ENCODE data around the gene CNKSR1.

Gene CNKSR1

DNA sequence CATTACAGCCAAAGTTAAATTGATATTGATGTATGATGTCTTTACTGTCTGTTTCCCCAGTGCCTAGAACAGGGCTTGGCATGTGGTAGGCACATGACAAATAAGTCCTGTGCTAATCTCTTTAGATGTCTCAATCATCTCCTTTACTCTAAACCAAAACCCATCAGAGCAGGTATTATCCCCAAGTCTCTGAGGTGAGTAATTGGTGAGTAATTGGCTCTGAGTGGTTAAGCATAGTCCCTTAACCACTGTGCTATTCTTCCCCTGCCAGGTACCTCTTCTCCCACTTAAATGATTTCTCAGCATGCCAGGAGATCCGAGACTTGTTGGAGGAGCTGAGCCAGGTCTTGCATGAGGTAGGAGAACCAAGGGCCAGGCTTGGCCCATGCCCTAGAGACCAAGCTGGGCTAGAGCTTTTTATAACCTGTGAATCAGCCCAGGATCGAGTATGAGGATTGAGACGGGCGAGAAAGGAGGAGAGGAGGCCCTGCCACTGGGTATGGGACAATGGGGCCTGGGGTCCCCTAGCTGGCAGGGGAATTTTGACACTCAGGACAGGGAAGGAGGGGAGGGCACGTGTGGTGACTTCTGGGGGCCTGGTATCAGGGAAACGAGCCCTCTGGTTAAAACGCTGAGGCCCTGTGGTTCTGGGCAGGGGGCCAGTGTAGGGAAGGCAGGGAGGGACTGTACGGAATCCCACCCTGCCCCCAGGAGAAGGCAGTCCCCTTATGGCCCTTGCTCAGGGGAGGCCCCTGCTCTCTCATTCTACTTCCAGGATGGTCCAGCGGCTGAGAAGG is 4.5 kb downstream of the CNKSR1 start:
- H3K36me3 Mint-ChIP-seq (ENCODE audit: insufficient read depth) = no peaks in the 10 kb centered on the region
- H3K27me3 Mint-ChIP-seq = no peaks in the 10 kb centered on the region
- H3K4me1 Mint-ChIP-seq (ENCODE audit: low read depth in 2 of 2) = no peaks in the 10 kb centered on the region
- DNase-seq = no peak
- no peaks in the 10 kb centered on the region for H3K9me3 Mint-ChIP-seq
- H3K27ac Mint-ChIP-seq = peak overlapping the region in 1 of 2 donors; percentile 65
- ATAC-seq (replicated peaks) = no peak
- no peak overlapping the region for H3K4me3 Mint-ChIP-seq

DNA sequence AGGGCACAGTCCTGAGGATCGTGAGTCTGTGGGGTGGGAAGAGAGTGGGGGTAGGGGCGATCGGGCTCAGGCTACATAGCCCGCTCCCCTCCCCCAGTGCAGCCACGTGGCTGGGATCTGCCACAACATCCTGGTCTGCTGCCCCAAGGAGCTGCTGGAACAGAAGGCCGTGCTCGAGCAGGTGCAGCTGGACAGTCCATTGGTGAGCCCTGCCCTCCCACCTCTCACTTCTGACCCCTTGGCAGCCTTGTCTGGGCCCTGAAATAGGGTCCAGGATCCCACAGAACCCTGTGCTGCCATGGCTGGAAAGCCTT is 5.0 kb downstream of the CNKSR1 start:
- no peak overlapping the region for H3K27ac Mint-ChIP-seq
- H3K4me1 Mint-ChIP-seq (ENCODE audit: low read depth in 2 of 2) = no peaks in the 10 kb centered on the region
- ATAC-seq (replicated peaks) = no peak
- H3K36me3 Mint-ChIP-seq (ENCODE audit: insufficient read depth) = no peaks in the 10 kb centered on the region
- no peak overlapping the region for H3K4me3 Mint-ChIP-seq
- no peak for DNase-seq
- H3K27me3 Mint-ChIP-seq = no peaks in the 10 kb centered on the region
- no peaks in the 10 kb centered on the region for H3K9me3 Mint-ChIP-seq

DNA sequence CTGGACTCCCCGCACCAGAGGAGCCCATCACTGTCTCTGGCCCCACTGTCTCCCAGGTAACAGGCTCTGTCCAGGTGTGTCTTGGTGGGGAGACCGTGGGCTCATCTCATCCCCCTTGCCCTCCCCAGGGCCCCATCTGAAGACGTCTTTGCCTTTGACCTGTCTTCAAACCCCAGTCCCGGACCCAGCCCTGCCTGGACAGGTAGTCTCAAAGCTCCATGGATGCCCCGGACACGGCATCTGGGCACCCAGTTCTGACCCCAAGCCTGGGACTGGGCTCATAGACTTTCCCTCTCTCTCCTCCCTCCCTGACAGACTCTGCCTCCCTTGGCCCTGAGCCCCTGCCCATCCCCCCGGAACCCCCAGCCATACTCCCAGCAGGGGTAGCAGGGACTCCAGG is 6.8 kb downstream of the CNKSR1 start:
- no peaks in the 10 kb centered on the region for H3K4me1 Mint-ChIP-seq (ENCODE audit: low read depth in 2 of 2)
- ATAC-seq (replicated peaks) (no peak), DNase-seq (no peak)
- H3K4me3 Mint-ChIP-seq = no peak overlapping the region
- no peaks in the 10 kb centered on the region for H3K9me3 Mint-ChIP-seq
- no peaks in the 10 kb centered on the region for H3K36me3 Mint-ChIP-seq (ENCODE audit: insufficient read depth)
- H3K27ac Mint-ChIP-seq = no peak overlapping the region
- no peaks in the 10 kb centered on the region for H3K27me3 Mint-ChIP-seq

DNA sequence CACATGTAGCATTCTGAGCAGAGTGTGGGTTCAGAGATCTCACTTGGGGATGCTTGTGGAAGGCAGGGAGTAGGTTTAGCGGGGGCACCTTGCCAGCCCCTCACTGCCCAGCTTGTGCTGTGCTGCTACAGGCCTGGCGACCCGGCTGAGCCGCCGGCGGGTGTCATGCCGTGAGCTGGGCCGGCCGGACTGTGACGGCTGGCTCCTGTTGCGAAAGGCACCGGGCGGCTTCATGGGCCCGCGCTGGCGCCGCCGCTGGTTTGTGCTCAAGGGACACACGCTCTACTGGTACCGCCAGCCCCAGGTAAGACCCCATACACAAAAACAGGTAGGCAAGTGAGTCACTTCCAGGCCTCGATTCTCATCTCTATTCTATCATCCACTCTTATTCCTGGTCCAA is 7.6 kb downstream of the CNKSR1 start:
- H3K36me3 Mint-ChIP-seq (ENCODE audit: insufficient read depth) = no peaks in the 10 kb centered on the region
- no peaks in the 10 kb centered on the region for H3K4me1 Mint-ChIP-seq (ENCODE audit: low read depth in 2 of 2)
- H3K4me3 Mint-ChIP-seq = no peak overlapping the region
- no peak for ATAC-seq (replicated peaks)
- no peak for DNase-seq
- H3K27ac Mint-ChIP-seq = no peak overlapping the region
- H3K9me3 Mint-ChIP-seq = no peaks in the 10 kb centered on the region
- H3K27me3 Mint-ChIP-seq = no peaks in the 10 kb centered on the region

DNA sequence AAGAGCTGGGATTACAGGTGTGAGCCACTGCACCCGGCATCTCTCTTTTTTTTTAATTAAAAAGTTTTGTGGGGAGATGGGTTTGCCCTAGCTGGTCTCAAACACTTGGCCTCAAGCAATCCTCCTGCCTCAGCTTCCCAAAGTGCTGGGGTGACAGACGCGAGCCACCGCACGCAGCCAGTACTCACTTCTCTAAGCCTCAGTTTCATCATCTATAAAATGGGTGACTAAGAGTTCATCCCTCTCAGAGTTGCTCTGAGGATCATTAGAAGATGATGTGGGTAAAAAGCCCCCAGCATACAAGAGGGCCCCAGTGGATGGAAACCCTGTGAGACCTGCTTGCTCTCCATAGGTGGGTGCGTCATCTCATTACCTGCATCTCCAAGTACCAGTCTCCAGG is 10.6 kb downstream of the CNKSR1 start:
- H3K36me3 Mint-ChIP-seq (ENCODE audit: insufficient read depth) = no peaks in the 10 kb centered on the region
- H3K4me1 Mint-ChIP-seq (ENCODE audit: low read depth in 2 of 2) = peaks cover 4 to 7% of the 10 kb centered on the region in 2 donors
- DNase-seq (no peak), ATAC-seq (replicated peaks) (no peak)
- H3K9me3 Mint-ChIP-seq = no peaks in the 10 kb centered on the region
- H3K27ac Mint-ChIP-seq = no peak overlapping the region
- no peak overlapping the region for H3K4me3 Mint-ChIP-seq
- H3K27me3 Mint-ChIP-seq = peaks cover 0 to 7% of the 10 kb centered on the region in 2 donors

DNA sequence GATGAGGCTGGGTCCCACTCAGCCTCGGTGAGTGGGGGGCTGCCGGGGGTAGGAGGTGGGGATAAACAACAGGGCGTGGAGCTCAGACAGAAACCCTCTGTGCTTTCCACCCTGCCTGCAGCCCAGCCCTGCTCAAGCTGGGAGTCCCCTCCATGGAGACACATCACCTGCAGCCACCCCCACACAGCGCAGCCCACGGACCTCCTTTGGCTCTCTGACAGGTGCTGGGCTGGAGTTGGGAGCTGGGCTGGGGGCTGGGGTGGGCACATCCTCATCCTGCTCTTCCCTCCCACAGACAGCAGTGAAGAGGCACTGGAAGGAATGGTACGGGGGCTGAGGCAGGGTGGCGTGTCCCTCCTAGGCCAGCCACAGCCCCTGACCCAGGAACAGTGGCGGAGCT is 11.2 kb downstream of the CNKSR1 start:
- ATAC-seq (replicated peaks) = no peak
- Mint-ChIP-seq H3K4me3 (no peak overlapping the region), H3K27me3 (peaks cover 0 to 7% of the 10 kb centered on the region in 2 donors), H3K4me1 (ENCODE audit: low read depth in 2 of 2) (peaks cover 4 to 7% of the 10 kb centered on the region in 2 donors), H3K9me3 (no peaks in the 10 kb centered on the region), H3K27ac (no peak overlapping the region), H3K36me3 (ENCODE audit: insufficient read depth) (no peaks in the 10 kb centered on the region)
- DNase-seq = no peak

DNA sequence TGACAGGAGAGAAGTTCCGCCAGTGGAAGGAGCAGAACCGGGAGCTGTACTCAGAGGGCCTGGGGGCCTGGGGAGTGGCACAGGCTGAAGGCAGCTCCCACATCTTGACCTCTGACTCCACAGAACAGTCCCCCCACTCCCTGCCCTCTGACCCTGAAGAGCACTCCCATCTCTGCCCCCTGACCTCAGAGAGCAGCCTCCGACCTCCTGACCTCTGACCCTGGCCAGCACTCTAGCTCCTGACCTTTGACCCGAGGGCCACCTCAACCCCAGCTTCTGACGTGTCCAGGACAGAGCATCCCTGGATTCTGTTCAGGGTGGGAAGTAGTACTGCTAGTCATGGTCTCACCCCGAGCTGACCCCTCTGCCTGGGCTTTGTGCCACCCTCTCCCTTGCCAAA is 12.0 kb downstream of the CNKSR1 start:
- no peaks in the 10 kb centered on the region for H3K9me3 Mint-ChIP-seq
- no peaks in the 10 kb centered on the region for H3K36me3 Mint-ChIP-seq (ENCODE audit: insufficient read depth)
- no peak overlapping the region for H3K4me3 Mint-ChIP-seq
- H3K4me1 Mint-ChIP-seq (ENCODE audit: low read depth in 2 of 2) = peaks cover 4 to 7% of the 10 kb centered on the region in 2 donors
- DNase-seq = no peak
- H3K27ac Mint-ChIP-seq = peak overlapping the region in 1 of 2 donors; percentile 9
- H3K27me3 Mint-ChIP-seq = peaks cover 0 to 7% of the 10 kb centered on the region in 2 donors
- no peak for ATAC-seq (replicated peaks)

DNA sequence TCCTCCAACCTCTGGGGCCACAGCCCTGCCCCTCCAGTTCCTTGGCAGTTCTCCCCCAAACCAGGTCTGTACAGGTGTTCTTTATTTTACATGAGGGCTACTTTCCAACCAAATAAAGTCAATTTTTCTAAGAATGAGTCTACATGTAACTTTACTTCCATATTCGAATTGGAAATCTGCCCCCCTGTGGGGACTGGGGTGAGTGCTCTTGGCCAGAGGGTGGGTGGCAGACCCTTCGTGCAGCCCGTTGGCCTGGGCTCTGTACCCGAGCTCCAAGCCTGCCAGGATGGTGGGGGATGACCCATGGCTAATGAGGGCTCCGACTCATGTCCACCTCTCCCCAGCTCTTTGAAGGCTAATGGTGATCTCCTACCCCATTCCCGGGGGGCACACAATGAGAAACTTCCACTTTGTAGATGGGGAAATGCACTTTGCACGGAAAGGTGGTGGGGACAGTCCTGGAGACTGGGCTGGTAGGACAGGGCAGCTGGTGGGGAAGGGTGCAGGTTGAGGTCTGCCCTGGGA is 12.5 kb downstream of the CNKSR1 start:
- DNase-seq (no peak), ATAC-seq (replicated peaks) (no peak)
- no peaks in the 10 kb centered on the region for H3K9me3 Mint-ChIP-seq
- peaks cover 4 to 7% of the 10 kb centered on the region in 2 donors for H3K4me1 Mint-ChIP-seq (ENCODE audit: low read depth in 2 of 2)
- H3K27me3 Mint-ChIP-seq = peaks cover 0 to 7% of the 10 kb centered on the region in 2 donors
- no peaks in the 10 kb centered on the region for H3K36me3 Mint-ChIP-seq (ENCODE audit: insufficient read depth)
- peak overlapping the region in 1 of 2 donors; percentile 9 for H3K27ac Mint-ChIP-seq
- H3K4me3 Mint-ChIP-seq = no peak overlapping the region

DNA sequence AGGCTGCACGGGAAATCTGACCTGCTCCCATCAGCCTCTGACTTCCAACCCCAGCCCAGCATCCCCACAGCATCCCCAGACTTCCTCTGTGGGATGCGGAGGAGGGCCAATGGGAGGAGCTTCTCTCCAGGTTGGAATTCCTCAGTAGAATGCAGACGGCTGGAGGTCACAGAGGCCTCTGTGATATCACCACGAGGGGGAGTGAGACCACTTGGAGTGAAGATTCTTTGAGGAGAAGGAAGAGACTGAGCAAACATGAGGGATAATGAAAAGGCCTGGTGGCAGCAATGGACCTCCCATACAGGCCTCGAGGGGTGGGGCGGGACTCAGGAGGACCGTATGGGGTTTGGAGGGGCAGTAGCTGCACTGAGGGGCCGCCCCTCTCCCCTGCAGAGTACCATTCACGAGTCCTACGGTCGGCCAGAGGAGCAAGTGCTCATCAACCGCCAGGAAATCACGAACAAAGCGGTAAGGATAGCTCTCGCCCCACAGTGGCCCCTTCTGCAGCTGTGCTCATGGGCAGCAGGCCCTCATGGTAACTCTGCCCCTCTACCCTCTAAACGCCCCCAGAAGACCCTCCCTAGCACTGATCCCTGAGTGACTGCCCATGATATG is 13.2 kb downstream of the CNKSR1 start, which contains the start of gene CATSPER4:
Gene CATSPER4 (plus strand): TSS at position 230 of the 615 bp plus-strand sequence. CDS start 26 bp downstream, at position 256.
- no peak within 1 kb of the TSS for H3K4me3 Mint-ChIP-seq
- peak within 1 kb of the TSS in 1 of 2 donors; percentile 9 for H3K27ac Mint-ChIP-seq
- H3K9me3 Mint-ChIP-seq = no peaks in the 10 kb centered on the region
- peak; percentile 24 for ATAC-seq (replicated peaks)
- H3K4me1 Mint-ChIP-seq (ENCODE audit: low read depth in 2 of 2) = peaks cover 4 to 7% of the 10 kb centered on the region in 2 donors
- DNase-seq = no peak
- no peaks in the 10 kb centered on the region for H3K36me3 Mint-ChIP-seq (ENCODE audit: insufficient read depth)
- peaks cover 0 to 7% of the 10 kb centered on the region in 2 donors for H3K27me3 Mint-ChIP-seq

DNA sequence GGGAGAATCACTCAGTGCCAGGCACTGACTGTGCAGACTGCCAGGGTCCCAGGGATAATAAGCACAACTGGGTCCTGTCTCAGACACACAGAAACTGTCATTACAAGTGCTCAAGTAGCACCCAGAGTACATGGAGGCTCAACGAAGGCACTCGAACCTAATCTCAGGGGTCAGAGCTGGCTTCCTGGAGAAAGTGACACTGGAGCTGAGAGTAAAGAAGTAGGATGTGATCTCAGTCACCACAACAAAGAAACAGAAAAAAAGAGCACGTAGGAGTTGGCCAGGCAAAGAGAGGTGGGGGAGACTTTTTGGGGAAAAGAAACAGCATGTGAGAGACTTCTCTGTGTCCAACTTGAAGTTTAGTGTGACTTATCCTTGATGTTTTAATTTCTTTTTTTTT is 14.4 kb downstream of the CNKSR1 start:
- Mint-ChIP-seq H3K4me1 (ENCODE audit: low read depth in 2 of 2) (peaks cover 4 to 7% of the 10 kb centered on the region in 2 donors), H3K36me3 (ENCODE audit: insufficient read depth) (no peaks in the 10 kb centered on the region), H3K27me3 (peaks cover 0 to 7% of the 10 kb centered on the region in 2 donors), H3K9me3 (no peaks in the 10 kb centered on the region), H3K4me3 (no peak overlapping the region), H3K27ac (no peak overlapping the region)
- no peak for ATAC-seq (replicated peaks)
- DNase-seq = no peak

DNA sequence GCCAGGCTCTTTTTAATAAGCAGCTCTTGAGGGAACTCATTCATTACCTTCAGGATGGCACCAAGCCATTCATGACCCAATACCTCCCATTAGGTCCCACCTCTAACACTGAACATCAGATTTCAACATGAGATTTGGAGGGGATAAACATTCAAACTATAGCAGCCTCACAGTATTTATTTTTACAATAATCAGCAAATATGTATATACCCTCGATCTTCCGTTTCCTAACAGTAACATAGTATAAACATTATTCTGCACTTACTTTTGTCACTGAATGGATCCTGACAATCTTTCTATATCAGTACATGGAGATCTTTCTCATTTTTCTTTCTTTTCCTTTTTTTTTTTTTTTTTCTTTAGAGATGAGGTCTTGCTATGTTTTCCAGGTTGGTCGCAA is 18.5 kb downstream of the CNKSR1 start:
- Mint-ChIP-seq H3K27ac (no peak overlapping the region), H3K9me3 (no peaks in the 10 kb centered on the region), H3K36me3 (ENCODE audit: insufficient read depth) (no peaks in the 10 kb centered on the region), H3K27me3 (peaks cover 7 to 16% of the 10 kb centered on the region in 2 donors), H3K4me3 (no peak overlapping the region), H3K4me1 (ENCODE audit: low read depth in 2 of 2) (peaks cover 11% of the 10 kb centered on the region in 2 donors)
- ATAC-seq (replicated peaks) (no peak), DNase-seq (no peak)

DNA sequence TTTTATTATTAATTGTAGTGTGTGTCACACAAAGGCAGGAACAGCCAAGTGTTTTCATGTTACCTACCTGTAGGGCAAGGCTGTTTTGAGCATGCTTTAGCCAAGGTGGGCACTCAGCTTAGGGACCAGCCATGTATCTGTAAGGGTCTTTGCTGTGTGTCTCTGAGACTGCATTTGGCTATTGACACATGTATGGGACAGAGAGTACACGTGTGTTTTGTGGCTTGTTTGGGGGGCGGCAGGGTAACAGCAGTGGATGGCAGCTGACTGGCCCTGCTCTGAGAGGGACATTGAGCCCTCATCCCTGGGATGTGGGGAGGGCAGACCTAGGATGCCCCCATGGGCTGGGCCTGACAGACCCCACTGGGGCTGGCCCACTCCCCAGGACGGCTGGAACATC is 20.0 kb downstream of the CNKSR1 start:
- Mint-ChIP-seq H3K27ac (no peak overlapping the region), H3K4me1 (ENCODE audit: low read depth in 2 of 2) (peaks cover 4 to 19% of the 10 kb centered on the region in 2 donors), H3K9me3 (no peaks in the 10 kb centered on the region), H3K4me3 (no peak overlapping the region), H3K27me3 (peaks cover 0 to 16% of the 10 kb centered on the region in 2 donors), H3K36me3 (ENCODE audit: insufficient read depth) (no peaks in the 10 kb centered on the region)
- DNase-seq (no peak), ATAC-seq (replicated peaks) (no peak)

DNA sequence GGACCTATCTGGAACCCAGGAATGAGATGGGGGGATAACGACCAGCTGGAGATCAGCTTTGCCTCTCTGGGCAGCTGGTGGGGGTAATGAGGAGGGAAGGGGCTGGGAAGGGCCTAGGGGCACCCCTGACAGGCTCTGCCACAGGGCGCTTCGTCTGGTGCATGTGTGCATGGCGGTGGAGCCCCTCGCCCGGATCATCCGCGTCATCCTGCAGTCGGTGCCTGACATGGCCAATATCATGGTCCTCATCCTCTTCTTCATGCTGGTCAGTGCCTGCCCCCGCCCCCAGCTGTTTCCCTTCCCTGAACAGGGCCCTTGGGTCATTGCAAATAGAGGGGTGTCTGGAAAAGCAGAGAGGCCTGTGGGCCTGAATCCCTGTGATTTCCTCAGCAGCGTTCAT is 20.5 kb downstream of the CNKSR1 start:
- peaks cover 0 to 16% of the 10 kb centered on the region in 2 donors for H3K27me3 Mint-ChIP-seq
- H3K4me1 Mint-ChIP-seq (ENCODE audit: low read depth in 2 of 2) = peaks cover 4 to 22% of the 10 kb centered on the region in 2 donors
- H3K4me3 Mint-ChIP-seq = no peak overlapping the region
- no peak for DNase-seq
- H3K36me3 Mint-ChIP-seq (ENCODE audit: insufficient read depth) = no peaks in the 10 kb centered on the region
- no peak overlapping the region for H3K27ac Mint-ChIP-seq
- no peaks in the 10 kb centered on the region for H3K9me3 Mint-ChIP-seq
- no peak for ATAC-seq (replicated peaks)

DNA sequence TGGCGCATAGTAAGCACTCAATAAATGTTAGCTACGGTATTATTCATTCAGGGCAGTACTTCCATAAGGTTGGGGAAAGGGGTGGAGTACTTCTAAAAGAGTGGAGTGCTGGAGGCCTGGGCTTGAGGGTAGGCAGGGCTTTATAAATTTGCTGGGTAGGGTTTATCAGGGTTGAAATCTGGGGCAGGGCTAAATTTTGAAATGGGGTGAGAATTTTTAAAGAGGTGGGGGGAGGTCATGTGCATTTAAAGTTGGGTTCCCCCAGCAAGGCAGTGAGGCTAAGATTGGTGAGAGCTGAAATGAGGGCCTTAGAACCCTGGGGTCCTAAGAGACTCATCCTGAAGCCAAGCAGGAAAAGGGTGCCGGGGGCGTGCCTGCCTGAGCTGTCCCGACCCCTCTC is 23.1 kb downstream of the CNKSR1 start:
- Mint-ChIP-seq H3K27me3 (peaks cover 0 to 16% of the 10 kb centered on the region in 2 donors), H3K4me3 (no peak overlapping the region), H3K9me3 (no peaks in the 10 kb centered on the region), H3K36me3 (ENCODE audit: insufficient read depth) (no peaks in the 10 kb centered on the region), H3K27ac (peak overlapping the region in 1 of 2 donors; percentile 88), H3K4me1 (ENCODE audit: low read depth in 2 of 2) (peaks cover 4 to 27% of the 10 kb centered on the region in 2 donors)
- DNase-seq = no peak
- ATAC-seq (replicated peaks) = no peak

Measured in effector memory CD8-positive, alpha-beta T cell (primary cell).